ENCODE measurements around the gene ABCG1. TPM values are rescaled to one million over a fixed set of nuclear protein-coding genes. Genes with fewer than 3 reads are reported as not detected.
A peak's percentile ranks its signal among the peaks of the same experiment; 100 is the strongest.

The ABCG1 gene
- total RNA-seq, 1 donor from 2014 or later, result 1.3 TPM

GRCh38 chr21:42222386-42222785 lies 3.4 kb downstream of the ABCG1 start:
- DNase-seq (ENCODE audit: low read depth) (no peak), FAIRE-seq (no peak)
- Histone ChIP-seq H4K20me1 (ENCODE audit: insufficient read depth, low read length) (no peaks in the 10 kb centered on the region), H3K4me3 (ENCODE audit: insufficient read depth, low read depth, low read length) (no peak overlapping the region), H3K4me2 (ENCODE audit: low read length) (peak overlapping the region; percentile 53), H2AFZ (ENCODE audit: low read depth, low read length) (peak overlapping the region; percentile 75), H3K4me1 (ENCODE audit: insufficient read depth, low read length) (peaks cover 20% of the 10 kb centered on the region), H3K9ac (ENCODE audit: low read length) (peak overlapping the region; percentile 56), H3K79me2 (ENCODE audit: insufficient read depth, low read length) (no peaks in the 10 kb centered on the region), H3K9me3 (ENCODE audit: insufficient read depth, low read depth, low read length) (no peaks in the 10 kb centered on the region), H3K27me3 (ENCODE audit: insufficient read depth, low read length) (peaks cover 25% of the 10 kb centered on the region), H3K27ac (ENCODE audit: low read depth, low read length) (peak overlapping the region; percentile 39), H3K36me3 (ENCODE audit: insufficient read depth, low read length) (no peaks in the 10 kb centered on the region)
- Mint-ChIP-seq H3K27me3 (ENCODE audit: low read depth, unreplicated experiment) (peaks cover 42% of the 10 kb centered on the region), H3K4me3 (ENCODE audit: unreplicated experiment) (no peak overlapping the region), H3K4me1 (ENCODE audit: low read depth, unreplicated experiment) (peaks cover 17% of the 10 kb centered on the region), H3K27ac (ENCODE audit: unreplicated experiment) (peak overlapping the region; percentile 76), H3K36me3 (ENCODE audit: low read depth, unreplicated experiment) (no peaks in the 10 kb centered on the region), H3K9me3 (ENCODE audit: unreplicated experiment) (peaks cover under 1% of the 10 kb centered on the region)
- TF ChIP-seq EZH2 (IDR thresholded peaks at IDR 0.05; ENCODE audit: insufficient read depth, low read length) (no peak), CTCF (IDR thresholded peaks at IDR 0.05; ENCODE audit: insufficient read depth, low read depth, low read length) (no peak)

GRCh38 chr21:42222821-42223390 lies 4.0 kb downstream of the ABCG1 start:
- H3K27me3 ChIP-seq (ENCODE audit: insufficient read depth, low read length), result peaks cover 24% of the 10 kb centered on the region
- no peak overlapping the region for H3K4me3 Mint-ChIP-seq (ENCODE audit: unreplicated experiment)
- H3K9ac ChIP-seq (ENCODE audit: low read length), result no peak overlapping the region
- H4K20me1 ChIP-seq (ENCODE audit: insufficient read depth, low read length), result no peaks in the 10 kb centered on the region
- peaks cover 20% of the 10 kb centered on the region for H3K4me1 ChIP-seq (ENCODE audit: insufficient read depth, low read length)
- no peaks in the 10 kb centered on the region for H3K36me3 ChIP-seq (ENCODE audit: insufficient read depth, low read length)
- H3K4me2 ChIP-seq (ENCODE audit: low read length), result no peak overlapping the region
- H3K9me3 ChIP-seq (ENCODE audit: insufficient read depth, low read depth, low read length), result no peaks in the 10 kb centered on the region
- H3K4me3 ChIP-seq (ENCODE audit: insufficient read depth, low read depth, low read length), result no peak overlapping the region
- FAIRE-seq (no peak), DNase-seq (ENCODE audit: low read depth) (no peak)
- H3K27ac Mint-ChIP-seq (ENCODE audit: unreplicated experiment), result no peak overlapping the region
- H3K27ac ChIP-seq (ENCODE audit: low read depth, low read length), result no peak overlapping the region
- H3K4me1 Mint-ChIP-seq (ENCODE audit: low read depth, unreplicated experiment), result peaks cover 21% of the 10 kb centered on the region
- TF ChIP-seq CTCF (IDR thresholded peaks at IDR 0.05; ENCODE audit: insufficient read depth, low read depth, low read length) (no peak), EZH2 (IDR thresholded peaks at IDR 0.05; ENCODE audit: insufficient read depth, low read length) (no peak)
- no peak overlapping the region for H2AFZ ChIP-seq (ENCODE audit: low read depth, low read length)
- H3K27me3 Mint-ChIP-seq (ENCODE audit: low read depth, unreplicated experiment), result peaks cover 39% of the 10 kb centered on the region
- H3K79me2 ChIP-seq (ENCODE audit: insufficient read depth, low read length), result no peaks in the 10 kb centered on the region
- no peaks in the 10 kb centered on the region for H3K36me3 Mint-ChIP-seq (ENCODE audit: low read depth, unreplicated experiment)
- no peaks in the 10 kb centered on the region for H3K9me3 Mint-ChIP-seq (ENCODE audit: unreplicated experiment)

- no peak overlapping the region for H3K4me3 Mint-ChIP-seq (ENCODE audit: unreplicated experiment)
- H2AFZ ChIP-seq (ENCODE audit: low read depth, low read length), result no peak overlapping the region
- no peak overlapping the region for H3K27ac Mint-ChIP-seq (ENCODE audit: unreplicated experiment)
- no peaks in the 10 kb centered on the region for H3K36me3 ChIP-seq (ENCODE audit: insufficient read depth, low read length)
- no peaks in the 10 kb centered on the region for H3K9me3 Mint-ChIP-seq (ENCODE audit: unreplicated experiment)
- H3K9me3 ChIP-seq (ENCODE audit: insufficient read depth, low read depth, low read length), result no peaks in the 10 kb centered on the region
- peaks cover 20% of the 10 kb centered on the region for H3K4me1 ChIP-seq (ENCODE audit: insufficient read depth, low read length)
- H3K27me3 Mint-ChIP-seq (ENCODE audit: low read depth, unreplicated experiment), result peaks cover 37% of the 10 kb centered on the region
- no peak for FAIRE-seq
- H3K36me3 Mint-ChIP-seq (ENCODE audit: low read depth, unreplicated experiment), result no peaks in the 10 kb centered on the region
- no peak overlapping the region for H3K27ac ChIP-seq (ENCODE audit: low read depth, low read length)
- H3K27me3 ChIP-seq (ENCODE audit: insufficient read depth, low read length), result peaks cover 19% of the 10 kb centered on the region
- H3K4me2 ChIP-seq (ENCODE audit: low read length), result no peak overlapping the region
- no peaks in the 10 kb centered on the region for H4K20me1 ChIP-seq (ENCODE audit: insufficient read depth, low read length)
- no peak overlapping the region for H3K4me3 ChIP-seq (ENCODE audit: insufficient read depth, low read depth, low read length)
- peaks cover 21% of the 10 kb centered on the region for H3K4me1 Mint-ChIP-seq (ENCODE audit: low read depth, unreplicated experiment)
- no peak overlapping the region for H3K9ac ChIP-seq (ENCODE audit: low read length)
- TF ChIP-seq CTCF (IDR thresholded peaks at IDR 0.05; ENCODE audit: insufficient read depth, low read depth, low read length) (no peak), EZH2 (IDR thresholded peaks at IDR 0.05; ENCODE audit: insufficient read depth, low read length) (no peak)
- no peak for DNase-seq (ENCODE audit: low read depth)
- no peaks in the 10 kb centered on the region for H3K79me2 ChIP-seq (ENCODE audit: insufficient read depth, low read length)
Measured at GRCh38 chr21:42223826-42224575, 5.1 kb downstream of the ABCG1 start.

Data from astrocyte (in vitro differentiated cells and primary cell).